Fibroblast of mammary gland (primary cell): ENCODE data around the gene MAPK1IP1L.

ENCODE experiments used
- DNase-seq: peaks from one replicate; pipeline ENCODE4 v3.0.0-alpha.2; 2010; ENCODE audit warnings: low read depth
- H3K4me3 ChIP-seq: 2 replicates; pipeline ENCODE4 v1.5.1; 2011; ENCODE audit warnings: low read depth, mild to moderate bottlenecking, low read length, moderate library complexity; ENCODE audit not compliant: control insufficient read depth
- TF ChIP-seq, protein P1 (sequence below): conservative IDR thresholded peaks from 2 replicates; pipeline ENCODE4 v1.5.1; 2011; ENCODE audit warnings: low read depth, low read length, inconsistent platforms; ENCODE audit not compliant: control insufficient read depth, insufficient read depth

The MAPK1IP1L gene

DNA sequence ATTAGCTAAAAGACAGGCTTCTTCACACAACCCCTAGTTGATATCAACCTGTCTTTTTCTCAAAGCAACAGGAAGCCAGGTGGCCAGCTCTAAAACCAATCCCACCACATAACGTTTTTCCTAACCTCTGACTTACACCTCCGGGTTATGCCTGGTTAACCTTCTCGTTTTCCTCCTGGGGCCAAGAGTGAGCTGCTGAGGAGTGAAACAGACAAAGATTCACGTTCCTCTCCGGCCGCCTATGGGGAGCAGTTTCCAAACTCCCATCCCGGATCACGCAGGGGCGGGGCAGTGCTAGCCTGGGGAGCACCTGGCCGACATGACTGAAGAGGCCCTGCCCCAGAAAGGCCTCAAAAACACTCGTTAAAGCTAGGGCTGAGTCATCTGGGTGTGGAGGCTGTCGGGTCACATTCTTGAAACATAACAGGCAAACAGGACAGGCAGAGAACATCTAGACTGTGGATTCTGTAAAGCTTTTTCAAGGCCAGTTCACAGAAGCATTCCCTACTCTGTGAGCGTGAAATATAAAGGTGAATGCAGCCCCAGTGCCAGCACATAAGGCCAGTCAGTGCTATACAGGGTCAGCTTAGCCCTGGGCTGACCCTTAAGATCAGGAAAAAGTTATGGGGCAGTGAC is 51.7 kb downstream of the MAPK1IP1L start:
- TF ChIP-seq, protein P1, sequence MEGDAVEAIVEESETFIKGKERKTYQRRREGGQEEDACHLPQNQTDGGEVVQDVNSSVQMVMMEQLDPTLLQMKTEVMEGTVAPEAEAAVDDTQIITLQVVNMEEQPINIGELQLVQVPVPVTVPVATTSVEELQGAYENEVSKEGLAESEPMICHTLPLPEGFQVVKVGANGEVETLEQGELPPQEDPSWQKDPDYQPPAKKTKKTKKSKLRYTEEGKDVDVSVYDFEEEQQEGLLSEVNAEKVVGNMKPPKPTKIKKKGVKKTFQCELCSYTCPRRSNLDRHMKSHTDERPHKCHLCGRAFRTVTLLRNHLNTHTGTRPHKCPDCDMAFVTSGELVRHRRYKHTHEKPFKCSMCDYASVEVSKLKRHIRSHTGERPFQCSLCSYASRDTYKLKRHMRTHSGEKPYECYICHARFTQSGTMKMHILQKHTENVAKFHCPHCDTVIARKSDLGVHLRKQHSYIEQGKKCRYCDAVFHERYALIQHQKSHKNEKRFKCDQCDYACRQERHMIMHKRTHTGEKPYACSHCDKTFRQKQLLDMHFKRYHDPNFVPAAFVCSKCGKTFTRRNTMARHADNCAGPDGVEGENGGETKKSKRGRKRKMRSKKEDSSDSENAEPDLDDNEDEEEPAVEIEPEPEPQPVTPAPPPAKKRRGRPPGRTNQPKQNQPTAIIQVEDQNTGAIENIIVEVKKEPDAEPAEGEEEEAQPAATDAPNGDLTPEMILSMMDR: no peak

DNA sequence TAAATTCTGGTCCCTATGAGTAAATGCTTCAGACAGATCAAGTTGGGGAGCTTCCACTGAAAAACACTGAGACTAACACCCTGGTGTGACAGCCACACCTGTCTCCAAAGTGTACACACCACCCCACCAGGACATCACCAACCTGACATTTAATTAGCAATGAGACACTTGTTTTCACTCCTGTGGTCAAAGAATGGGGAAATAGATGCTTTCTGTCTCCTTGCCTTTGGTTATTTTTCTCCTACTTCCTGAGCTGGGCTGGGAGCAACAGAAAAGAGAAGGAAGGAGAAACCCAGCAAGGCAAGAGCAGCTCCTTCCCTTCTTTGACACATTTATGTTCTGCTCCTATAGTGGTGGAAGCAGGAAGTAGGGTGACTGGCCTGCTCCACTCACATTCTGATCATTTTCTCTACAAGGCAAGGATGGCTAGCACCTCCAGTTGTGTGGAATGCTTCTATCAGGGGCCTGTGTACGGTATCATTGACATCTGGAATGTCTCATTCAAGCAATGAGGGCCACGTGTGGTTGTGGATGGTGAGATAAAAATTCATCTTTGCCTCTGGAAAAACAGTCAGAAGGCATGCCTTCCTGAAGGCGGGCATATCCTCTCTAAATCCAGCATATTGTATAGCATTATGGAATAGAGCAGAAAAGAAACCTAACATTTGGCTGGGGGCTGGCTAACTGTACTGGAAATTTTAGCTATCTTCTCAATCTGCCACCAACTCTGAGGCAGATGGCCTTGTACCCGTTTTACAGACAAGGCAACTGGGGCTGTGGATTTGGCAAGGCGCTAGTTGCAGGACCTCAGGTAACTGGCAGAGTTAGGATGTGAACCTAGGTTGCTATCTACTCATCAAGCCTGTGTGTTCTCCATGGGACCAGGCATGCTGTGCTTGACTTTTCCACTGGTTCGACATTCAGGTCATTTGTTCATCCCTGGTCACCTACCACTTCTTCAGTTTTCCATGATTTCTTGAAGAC is 52.8 kb downstream of the MAPK1IP1L start:
- DNase-seq: no peak
- H3K4me3 ChIP-seq: no peak overlapping the region
- TF ChIP-seq, protein P1: no peak

More for the DNA sequence above, 51.7 kb downstream of the MAPK1IP1L start:
- DNase-seq: peak; percentile 99
- H3K4me3 ChIP-seq: peak overlapping the region; percentile 38

DNA sequence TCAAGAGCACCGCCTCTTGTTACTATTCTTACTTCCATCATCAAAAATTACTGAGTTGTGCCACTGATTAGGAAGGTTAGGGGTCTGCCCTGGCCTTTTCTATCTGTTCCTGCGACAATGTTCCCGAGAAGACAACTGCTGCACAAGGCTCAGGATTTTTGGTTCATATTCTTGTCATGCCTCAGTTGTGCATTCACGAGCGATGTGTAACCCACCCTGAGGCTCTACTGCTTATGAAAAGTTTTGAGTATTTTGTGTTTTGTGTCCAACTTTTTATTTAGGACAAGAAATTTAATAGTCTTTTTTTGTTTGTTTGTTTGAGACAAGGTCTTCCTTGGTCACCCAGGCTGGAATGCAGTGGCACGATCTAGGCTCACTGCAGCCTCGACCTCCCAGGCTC is 54.5 kb downstream of the MAPK1IP1L start:
- no peak overlapping the region for H3K4me3 ChIP-seq
- DNase-seq: no peak
- TF ChIP-seq, protein P1: no peak

DNA sequence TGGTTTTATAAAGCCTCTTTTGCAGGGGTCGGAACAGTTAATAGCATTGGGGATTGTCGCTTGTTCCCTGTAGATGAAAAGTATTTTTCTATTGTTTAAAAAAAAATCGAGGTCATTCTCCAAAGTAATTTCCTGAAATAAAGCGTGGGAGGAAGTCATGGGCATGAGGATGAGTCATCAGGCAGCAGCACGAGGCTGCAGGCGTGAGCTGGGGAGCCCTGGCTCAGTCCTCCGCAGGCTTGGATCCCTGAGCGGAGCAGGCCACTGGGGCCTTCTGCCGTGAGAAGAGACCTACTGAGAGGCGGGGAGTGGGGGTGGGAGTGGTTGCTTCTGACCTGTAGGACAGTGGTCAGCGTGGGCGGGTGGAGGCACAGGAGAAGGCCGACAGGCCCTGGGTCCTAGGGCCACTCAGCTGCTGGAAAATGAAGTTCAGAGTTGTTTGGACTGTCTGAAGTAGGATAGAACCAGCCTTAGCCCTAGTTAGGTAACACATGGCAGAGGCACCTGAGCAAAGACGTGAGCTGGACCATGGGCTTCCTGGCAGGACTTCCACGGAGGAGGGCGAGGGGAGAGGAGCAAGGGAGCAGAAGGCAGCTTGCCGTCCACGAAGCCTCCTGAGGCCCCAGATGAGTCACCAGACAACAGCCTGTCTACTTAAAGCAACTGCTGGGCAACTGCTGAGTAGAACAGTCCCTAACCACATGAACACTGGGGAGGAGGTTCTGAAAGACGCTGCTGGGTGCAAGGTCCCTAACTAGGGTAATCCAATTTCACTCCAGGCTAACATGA is 56.5 kb downstream of the MAPK1IP1L start:
- H3K4me3 ChIP-seq: no peak overlapping the region
- TF ChIP-seq, protein P1: no peak
- peak; percentile 99 for DNase-seq

DNA sequence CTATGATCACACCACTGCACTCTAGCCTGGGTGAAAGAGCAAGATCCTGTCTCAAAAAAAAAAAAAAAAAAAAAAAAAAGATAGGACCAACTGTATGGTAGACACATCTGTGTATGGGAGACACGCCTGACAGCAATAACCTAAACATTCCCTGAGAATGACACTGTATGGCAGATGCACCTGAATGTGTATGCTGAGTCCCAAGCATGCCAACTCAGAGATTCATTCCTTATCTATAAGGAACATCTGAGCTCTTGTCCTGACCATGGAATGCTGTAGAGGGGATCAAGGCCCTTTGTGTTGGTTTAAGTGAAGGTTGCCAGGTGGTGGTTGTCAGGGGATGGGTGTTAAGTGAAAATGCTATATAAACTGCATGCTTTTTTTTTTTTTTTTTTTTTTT is 58.4 kb downstream of the MAPK1IP1L start:
- no peak for DNase-seq
- no peak overlapping the region for H3K4me3 ChIP-seq
- TF ChIP-seq, protein P1: no peak

DNA sequence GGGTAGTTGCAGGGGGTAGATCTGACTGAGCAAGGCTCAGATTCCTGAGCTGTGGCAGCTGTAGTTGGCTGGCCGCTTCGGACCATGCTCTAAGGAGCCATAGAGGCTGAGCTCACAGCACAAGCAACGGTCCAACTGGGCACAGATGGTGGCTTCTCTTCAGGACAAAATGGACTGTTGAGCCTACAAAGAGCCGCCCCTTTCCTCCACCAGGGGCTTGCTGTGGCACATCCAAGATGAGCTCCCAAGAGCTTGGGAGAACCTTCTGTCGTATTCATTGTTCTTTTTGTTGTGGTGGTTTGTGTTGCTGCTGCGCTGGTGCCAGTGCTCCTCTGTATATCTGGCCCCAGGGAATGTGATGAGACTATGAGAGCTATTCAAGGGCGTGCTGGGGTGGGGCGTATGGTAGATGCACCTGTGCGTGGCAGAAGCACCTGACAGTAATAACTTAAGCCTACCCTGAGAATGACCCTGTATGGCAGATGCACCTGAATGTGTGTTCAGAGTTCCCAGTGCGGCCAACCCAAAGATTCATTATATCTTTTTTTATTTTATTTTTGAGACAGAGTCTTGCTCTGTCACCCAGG is 59.8 kb downstream of the MAPK1IP1L start:
- H3K4me3 ChIP-seq: no peak overlapping the region
- TF ChIP-seq, protein P1: no peak
- DNase-seq: no peak
